HepG2 (cell line): ENCODE measurements around the gene HSP90AB1. TPM values are rescaled to one million over a fixed set of nuclear protein-coding genes. Genes with fewer than 3 reads are reported as not detected.
A peak's percentile ranks its signal among the peaks of the same experiment; 100 is the strongest.

Source experiments
- CHCHD3 ChIP-seq: sonication (generic); formaldehyde crosslinking; IDR thresholded peaks from 2 replicates; pipeline ENCODE4 v1.8.0; 2022; ENCODE audit warnings: mild to moderate bottlenecking, missing genetic modification reagents, moderate library complexity
- GLI4 ChIP-seq: sonication (generic); formaldehyde crosslinking; IDR thresholded peaks from 2 replicates; pipeline ENCODE4 v1.5.1; 2020; ENCODE audit warnings: missing genetic modification reagents, mild to moderate bottlenecking, moderate library complexity, borderline replicate concordance
- IRF2 ChIP-seq: IDR thresholded peaks from 2 replicates; pipeline ENCODE4 v1.6.1; 2018; ENCODE audit warnings: missing genetic modification reagents, missing compliant biosample characterization
- JUND ChIP-seq: sonication (generic); formaldehyde crosslinking; IDR thresholded peaks from 2 replicates; pipeline ENCODE4 v1.8.0; 2022; ENCODE audit warnings: mild to moderate bottlenecking, missing genetic modification reagents
- MTA1 ChIP-seq: sonication (generic); formaldehyde crosslinking; IDR thresholded peaks from 2 replicates; pipeline ENCODE4 v1.4.0; 2020; ENCODE audit warnings: missing genetic modification reagents, mild to moderate bottlenecking, borderline replicate concordance
- MXD4 ChIP-seq: IDR thresholded peaks from 2 replicates; pipeline ENCODE4 v1.6.1; 2016; ENCODE audit warnings: mild to moderate bottlenecking, missing biosample characterization, missing genetic modification reagents
- NCOA1 ChIP-seq: sonication (generic); formaldehyde crosslinking; IDR thresholded peaks from 2 replicates; pipeline ENCODE4 v1.9.0; 2021; ENCODE audit warnings: missing genetic modification reagents
- NFE2 ChIP-seq: sonication (generic); formaldehyde crosslinking; IDR thresholded peaks from 2 replicates; pipeline ENCODE4 v1.4.0; 2020; ENCODE audit warnings: missing genetic modification reagents
- TAF15 ChIP-seq: fragments of 200-400 bp; formaldehyde crosslinking; IDR thresholded peaks from one replicate; pipeline ENCODE4 v1.6.1; 2018; ENCODE audit warnings: mild to moderate bottlenecking, low read depth, low read length; ENCODE audit not compliant: poor library complexity, severe bottlenecking
- ZNF138 ChIP-seq: sonication (generic); formaldehyde crosslinking; IDR thresholded peaks from 2 replicates; pipeline ENCODE4 v1.5.0; 2020; ENCODE audit warnings: mild to moderate bottlenecking, low read depth, missing genetic modification reagents
- ZNF333 ChIP-seq: sonication (generic); formaldehyde crosslinking; IDR thresholded peaks from 2 replicates; pipeline ENCODE4 v1.4.0; 2020; ENCODE audit warnings: mild to moderate bottlenecking, missing genetic modification reagents, borderline replicate concordance
- ZNF501 ChIP-seq: sonication (generic); formaldehyde crosslinking; IDR thresholded peaks from 2 replicates; pipeline ENCODE4 v1.5.1; 2020; ENCODE audit warnings: mild to moderate bottlenecking, moderate library complexity, missing genetic modification reagents
- ZNF598 ChIP-seq: sonication (generic); formaldehyde crosslinking; IDR thresholded peaks from 2 replicates; pipeline ENCODE4 v1.5.1; 2020; ENCODE audit warnings: mild to moderate bottlenecking, missing genetic modification reagents, borderline replicate concordance
- ZNF609 ChIP-seq: sonication (generic); formaldehyde crosslinking; IDR thresholded peaks from 2 replicates; pipeline ENCODE4 v1.4.0; 2020; ENCODE audit warnings: mild to moderate bottlenecking, missing genetic modification reagents, borderline replicate concordance
- polyA plus RNA-seq, 8 experiments: library from polyadenylated mRNA; depleted of rRNA in 3 of 8; stranded (reverse) in 7 of 8; unstranded in 1 of 8; fragments of >200 nt; fragmentation: Illumina TruSeq in 4 of 8; extraction: Trizol in 4 of 8; gene quantifications; 2 replicates each; pipeline versions ENCODE4 v1.2.1 to v1.2.3, GENCODE V29; 2011 to 2016; ENCODE audit warnings: low read depth in 4 of 8, missing spikeins in 1 of 8, mixed read lengths in 1 of 8; ENCODE audit not compliant: insufficient read depth in 1 of 8
- total RNA-seq, 5 experiments: library from RNA; depleted of rRNA; stranded (reverse); fragments of >200 nt; fragmentation: Illumina TruSeq; extraction: Trizol; gene quantifications; 2 replicates each; pipeline ENCODE4 v1.2.3, GENCODE V29; 2016; ENCODE audit warnings: low read depth in 1 of 5
- TF ChIP-seq, protein P1 (sequence below): sonication (generic); formaldehyde crosslinking; IDR thresholded peaks from 2 replicates; pipeline ENCODE4 v1.5.0; 2020; ENCODE audit warnings: mild to moderate bottlenecking, missing genetic modification reagents
- TF ChIP-seq, protein P2 (sequence below): sonication (generic); formaldehyde crosslinking; IDR thresholded peaks from 2 replicates; pipeline ENCODE4 v1.4.0; 2020; ENCODE audit warnings: missing genetic modification reagents
- TF ChIP-seq, protein P3 (sequence below): sonication (generic); formaldehyde crosslinking; IDR thresholded peaks from 2 replicates; pipeline ENCODE4 v1.5.1; 2020; ENCODE audit warnings: missing genetic modification reagents, mild to moderate bottlenecking, borderline replicate concordance

HSP90AB1 gene
- total and polyA plus RNA-seq, 2 of the 13 experiments (the other 11 are each of a cell fraction or from before 2014, with no cell fraction given): 1,325 to 1,472 TPM

GRCh38 chr6:44247338-44248302 is 719 bp downstream of the HSP90AB1 start (continued):
- TF ChIP-seq ZNF609 (CRISPR knock-in tag) (0 out of 2 replicates have a peak, but pooled peaks have one; percentile 6), ZNF501 (CRISPR knock-in tag) (no peak; the same call in 1 of the 2 replicates), ZNF598 (CRISPR knock-in tag) (no peak; the same call in 1 of the 2 replicates), NFE2 (CRISPR knock-in tag) (peak; percentile 77; the same call in 1 of the 2 replicates), JUND (CRISPR knock-in tag) (no peak), GLI4 (no peak; the same call in 1 of the 2 replicates), NCOA1 (CRISPR knock-in tag) (no peak), ZNF138 (CRISPR knock-in tag) (0 out of 2 replicates have a peak, but pooled peaks have one; percentile 40), MXD4 (peak; percentile 95; the same call in 1 of the 2 replicates), IRF2 (CRISPR knock-in tag) (peak; percentile 36; the same call in 1 of the 2 replicates), CHCHD3 (0 out of 2 replicates have a peak, but pooled peaks have one; percentile 26), ZNF333 (CRISPR knock-in tag) (peak; percentile 29; the same call in 1 of the 2 replicates), TAF15 (peak; percentile 51), MTA1 (CRISPR knock-in tag) (peak; percentile 69; the same call in 1 of the 2 replicates)
- TF ChIP-seq, protein P1, sequence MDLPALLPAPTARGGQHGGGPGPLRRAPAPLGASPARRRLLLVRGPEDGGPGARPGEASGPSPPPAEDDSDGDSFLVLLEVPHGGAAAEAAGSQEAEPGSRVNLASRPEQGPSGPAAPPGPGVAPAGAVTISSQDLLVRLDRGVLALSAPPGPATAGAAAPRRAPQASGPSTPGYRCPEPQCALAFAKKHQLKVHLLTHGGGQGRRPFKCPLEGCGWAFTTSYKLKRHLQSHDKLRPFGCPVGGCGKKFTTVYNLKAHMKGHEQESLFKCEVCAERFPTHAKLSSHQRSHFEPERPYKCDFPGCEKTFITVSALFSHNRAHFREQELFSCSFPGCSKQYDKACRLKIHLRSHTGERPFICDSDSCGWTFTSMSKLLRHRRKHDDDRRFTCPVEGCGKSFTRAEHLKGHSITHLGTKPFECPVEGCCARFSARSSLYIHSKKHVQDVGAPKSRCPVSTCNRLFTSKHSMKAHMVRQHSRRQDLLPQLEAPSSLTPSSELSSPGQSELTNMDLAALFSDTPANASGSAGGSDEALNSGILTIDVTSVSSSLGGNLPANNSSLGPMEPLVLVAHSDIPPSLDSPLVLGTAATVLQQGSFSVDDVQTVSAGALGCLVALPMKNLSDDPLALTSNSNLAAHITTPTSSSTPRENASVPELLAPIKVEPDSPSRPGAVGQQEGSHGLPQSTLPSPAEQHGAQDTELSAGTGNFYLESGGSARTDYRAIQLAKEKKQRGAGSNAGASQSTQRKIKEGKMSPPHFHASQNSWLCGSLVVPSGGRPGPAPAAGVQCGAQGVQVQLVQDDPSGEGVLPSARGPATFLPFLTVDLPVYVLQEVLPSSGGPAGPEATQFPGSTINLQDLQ (CRISPR knock-in tag): peak; percentile 78
- TF ChIP-seq, protein P2, sequence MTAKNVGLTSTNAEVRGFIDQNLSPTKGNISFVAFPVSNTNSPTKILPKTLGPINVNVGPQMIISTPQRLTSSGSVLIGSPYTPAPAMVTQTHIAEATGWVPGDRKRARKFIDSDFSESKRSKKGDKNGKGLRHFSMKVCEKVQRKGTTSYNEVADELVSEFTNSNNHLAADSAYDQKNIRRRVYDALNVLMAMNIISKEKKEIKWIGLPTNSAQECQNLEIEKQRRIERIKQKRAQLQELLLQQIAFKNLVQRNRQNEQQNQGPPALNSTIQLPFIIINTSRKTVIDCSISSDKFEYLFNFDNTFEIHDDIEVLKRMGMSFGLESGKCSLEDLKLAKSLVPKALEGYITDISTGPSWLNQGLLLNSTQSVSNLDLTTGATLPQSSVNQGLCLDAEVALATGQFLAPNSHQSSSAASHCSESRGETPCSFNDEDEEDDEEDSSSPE: peak; percentile 37
- TF ChIP-seq, protein P3, sequence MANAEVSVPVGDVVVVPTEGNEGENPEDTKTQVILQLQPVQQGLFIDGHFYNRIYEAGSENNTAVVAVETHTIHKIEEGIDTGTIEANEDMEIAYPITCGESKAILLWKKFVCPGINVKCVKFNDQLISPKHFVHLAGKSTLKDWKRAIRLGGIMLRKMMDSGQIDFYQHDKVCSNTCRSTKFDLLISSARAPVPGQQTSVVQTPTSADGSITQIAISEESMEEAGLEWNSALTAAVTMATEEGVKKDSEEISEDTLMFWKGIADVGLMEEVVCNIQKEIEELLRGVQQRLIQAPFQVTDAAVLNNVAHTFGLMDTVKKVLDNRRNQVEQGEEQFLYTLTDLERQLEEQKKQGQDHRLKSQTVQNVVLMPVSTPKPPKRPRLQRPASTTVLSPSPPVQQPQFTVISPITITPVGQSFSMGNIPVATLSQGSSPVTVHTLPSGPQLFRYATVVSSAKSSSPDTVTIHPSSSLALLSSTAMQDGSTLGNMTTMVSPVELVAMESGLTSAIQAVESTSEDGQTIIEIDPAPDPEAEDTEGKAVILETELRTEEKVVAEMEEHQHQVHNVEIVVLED (CRISPR knock-in tag): no peak
